Spleen (tissue), 7 donors: Measurements from ENCODE around the gene TRHDE.

ENCODE experiments used
- CTCF ChIP-seq, 11 experiments: fragments of 200-600 bp in 7 of 11; fragments of 450-650 bp in 4 of 11; sonication (generic) in 4 of 11; IDR thresholded peaks in 8 of 11; conservative IDR thresholded peaks in 3 of 11; 1 replicate in 7 of 11; 2 replicates in 4 of 11; pipeline versions ENCODE4 v1.4.0 to v1.8.0; 2016 to 2021; ENCODE audit warnings: antibody characterized with exemption in 11 of 11, inconsistent platforms in 4 of 11, mild to moderate bottlenecking in 1 of 11
- POLR2AphosphoS5 ChIP-seq, 3 donors: sonication (generic); formaldehyde crosslinking; IDR thresholded peaks; one replicate each; pipeline ENCODE4 v1.5.1; 2017; ENCODE audit warnings: antibody characterized with exemption in 3 of 3
- donor health status: DM: no; HTN: no; CAD: no; lungs with moderate emphysema.
- donor health status: DM: no; HTN: no; CAD: no.
- donor health status: DM: no; HTN: no; CAD: no.

- TF ChIP-seq CTCF (IDR thresholded peaks at IDR 0.05 in 8 of 11, conservative IDR thresholded peaks at IDR 0.05 in 3 of 11) = no peak
- TF ChIP-seq POLR2AphosphoS5 (IDR thresholded peaks at IDR 0.05) = no peak
Observed at GRCh38 chr12:72250346-72250745, 21.8 kb upstream of the TRHDE start.
